Measurements from ENCODE around the gene OLFM1.

The OLFM1 gene

DNA sequence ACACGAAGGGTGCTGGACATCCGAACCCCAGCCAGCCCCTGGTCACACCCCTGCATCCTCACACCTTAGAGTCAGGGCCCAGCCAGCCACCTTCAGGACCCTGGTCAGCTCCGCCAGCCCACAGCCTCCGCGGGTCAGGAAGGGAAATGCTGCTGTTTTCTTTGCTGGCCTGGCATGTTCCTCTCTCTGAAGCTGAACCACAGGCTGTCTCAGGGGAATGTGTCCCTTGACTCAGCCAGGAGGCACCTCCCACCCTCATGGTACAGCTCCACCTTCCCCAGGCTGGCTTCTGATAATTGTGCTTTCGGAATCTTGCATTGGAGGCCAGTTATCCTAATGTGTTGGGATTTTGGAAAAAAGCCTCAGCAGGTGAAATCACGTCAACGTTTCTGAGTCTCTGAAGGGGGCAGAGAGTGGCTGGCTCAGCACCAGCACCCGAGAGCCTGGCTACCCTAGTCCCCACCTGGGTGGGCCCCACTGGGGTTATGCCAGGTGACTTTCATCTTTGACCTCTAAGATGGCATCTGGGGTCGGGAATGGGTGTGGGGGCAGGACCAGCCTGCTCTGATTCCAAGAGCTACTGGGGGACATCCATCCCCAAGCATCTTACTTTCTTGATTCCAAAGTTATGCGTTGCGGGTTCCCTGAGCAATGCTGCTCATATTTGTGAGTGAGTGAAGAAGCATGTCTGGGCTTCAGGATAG is 9.8 kb upstream of the OLFM1 start:
- DNase-seq = no peak
- Mint-ChIP-seq H3K4me3 (no peak overlapping the region), H3K27ac (no peak overlapping the region), H3K27me3 (peaks cover 30% of the 10 kb centered on the region), H3K36me3 (ENCODE audit: low read depth) (no peaks in the 10 kb centered on the region), H3K4me1 (no peaks in the 10 kb centered on the region), H3K9me3 (no peaks in the 10 kb centered on the region)
- no peak for ATAC-seq

DNA sequence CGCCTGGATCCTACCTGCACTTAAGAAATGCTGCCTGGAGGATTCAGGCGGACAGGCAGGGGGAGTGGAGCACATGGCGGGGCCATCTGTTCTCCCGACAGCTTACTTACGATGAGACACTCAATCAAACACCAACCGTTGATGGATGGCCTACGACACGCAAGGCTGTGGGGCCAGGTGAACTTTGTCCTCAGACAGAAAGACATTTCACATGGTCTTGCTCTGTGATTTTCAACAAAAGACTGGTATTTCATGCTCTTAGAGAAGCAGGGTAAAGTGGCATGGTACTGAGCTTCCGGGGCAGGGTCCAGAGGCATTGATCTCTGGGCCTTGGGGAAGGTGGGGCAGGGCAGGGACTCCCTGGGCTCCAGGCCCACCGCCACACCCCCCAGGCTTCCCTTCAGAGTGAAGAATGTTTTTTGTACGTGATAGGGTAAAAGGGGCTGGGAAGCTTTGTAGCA is 9.1 kb upstream of the OLFM1 start:
- H3K4me3 Mint-ChIP-seq = no peak overlapping the region
- no peaks in the 10 kb centered on the region for H3K4me1 Mint-ChIP-seq
- no peaks in the 10 kb centered on the region for H3K36me3 Mint-ChIP-seq (ENCODE audit: low read depth)
- peaks cover 30% of the 10 kb centered on the region for H3K27me3 Mint-ChIP-seq
- no peak for DNase-seq
- H3K27ac Mint-ChIP-seq = no peak overlapping the region
- no peaks in the 10 kb centered on the region for H3K9me3 Mint-ChIP-seq
- ATAC-seq = no peak

DNA sequence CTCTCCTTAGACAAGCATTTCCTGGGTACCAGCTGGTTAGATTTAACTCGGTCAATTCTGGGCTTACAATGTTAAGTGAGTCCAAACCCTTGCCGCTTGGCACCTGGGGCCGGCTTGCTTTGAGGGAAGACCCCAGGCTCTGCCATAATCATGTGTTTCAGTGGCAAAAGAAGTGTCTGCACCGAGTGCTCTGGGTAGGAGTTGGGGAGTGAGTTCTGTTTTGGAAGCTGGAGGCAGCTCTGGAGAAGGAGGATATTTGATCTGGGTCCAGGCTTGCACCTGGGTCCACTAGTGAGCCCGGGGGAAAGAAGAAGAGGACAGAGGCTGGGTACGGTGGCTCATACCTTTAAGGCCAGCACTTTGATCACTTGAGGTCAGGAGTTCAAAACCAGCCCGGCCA is 8.4 kb upstream of the OLFM1 start:
- ATAC-seq (no peak), DNase-seq (no peak)
- Mint-ChIP-seq H3K27ac (no peak overlapping the region), H3K4me3 (no peak overlapping the region), H3K4me1 (no peaks in the 10 kb centered on the region), H3K27me3 (peaks cover 26% of the 10 kb centered on the region), H3K36me3 (ENCODE audit: low read depth) (no peaks in the 10 kb centered on the region), H3K9me3 (no peaks in the 10 kb centered on the region)

DNA sequence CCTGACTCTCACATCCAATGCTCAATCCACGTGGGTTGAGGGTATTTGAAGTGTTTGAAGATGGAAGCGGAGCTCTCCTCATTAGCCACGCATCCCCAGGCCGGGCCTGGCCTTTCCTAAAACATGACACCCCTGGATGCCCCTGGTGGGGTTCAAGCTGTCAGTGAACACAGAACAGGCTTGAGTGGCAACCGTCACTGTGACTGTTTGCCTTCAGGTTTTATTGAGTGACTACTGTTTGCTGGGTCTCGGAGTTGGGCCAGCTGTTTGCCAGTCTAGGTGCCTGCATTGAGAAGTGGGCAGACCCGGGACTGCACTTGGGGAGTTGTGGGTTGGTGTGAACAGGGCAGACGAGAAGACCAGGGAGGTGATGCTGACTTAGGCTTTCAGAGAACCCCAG is 7.8 kb upstream of the OLFM1 start:
- no peak for ATAC-seq
- Mint-ChIP-seq H3K4me3 (no peak overlapping the region), H3K36me3 (ENCODE audit: low read depth) (no peaks in the 10 kb centered on the region), H3K9me3 (no peaks in the 10 kb centered on the region), H3K27me3 (peaks cover 27% of the 10 kb centered on the region), H3K4me1 (no peaks in the 10 kb centered on the region), H3K27ac (no peak overlapping the region)
- DNase-seq = no peak

DNA sequence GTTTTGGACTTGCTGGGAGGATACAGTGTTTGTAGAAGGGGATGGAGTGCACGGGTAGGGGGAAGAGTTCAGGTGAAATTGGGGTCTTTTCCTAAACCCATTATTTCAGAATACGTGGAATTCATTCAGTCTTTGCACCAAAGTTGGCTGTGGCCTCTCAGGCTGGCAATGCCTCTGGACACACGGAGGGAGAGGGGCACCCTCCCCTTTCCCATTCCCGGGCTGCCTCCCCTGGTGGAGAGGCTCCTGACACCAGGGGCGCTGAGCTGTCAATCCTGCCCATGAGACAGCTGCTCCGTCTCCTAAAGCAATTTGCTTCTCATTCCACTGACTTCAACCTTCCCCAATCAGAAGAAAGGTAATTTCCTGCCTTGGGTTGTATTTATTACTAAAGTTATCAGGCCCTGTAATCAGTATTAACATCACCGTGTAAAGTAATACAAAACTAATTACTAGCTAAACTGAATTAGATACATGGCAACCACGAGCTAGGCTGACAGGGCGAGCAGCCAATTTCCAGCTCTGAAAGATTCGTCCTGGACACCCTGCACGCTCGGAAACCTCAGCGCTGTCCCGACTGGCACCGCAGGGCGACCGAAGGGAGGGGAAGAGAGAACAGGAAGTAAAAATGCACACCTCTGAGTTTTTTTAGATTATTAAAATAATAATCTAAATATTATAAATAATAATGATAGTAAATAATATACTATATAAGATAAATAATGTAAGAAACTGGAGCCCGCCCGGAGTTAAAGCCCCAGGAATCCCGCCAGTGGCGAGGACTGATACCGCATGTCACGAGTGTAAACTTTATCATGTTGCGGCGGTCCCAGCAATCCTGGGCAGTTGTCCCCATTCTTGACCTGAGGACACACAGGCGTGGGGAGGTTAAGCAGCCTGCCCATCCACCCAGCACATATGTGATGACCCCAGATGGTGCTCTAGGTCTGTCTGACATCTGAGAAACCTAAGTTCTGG is 6.9 kb upstream of the OLFM1 start:
- Mint-ChIP-seq H3K27me3 (peaks cover 28% of the 10 kb centered on the region), H3K36me3 (ENCODE audit: low read depth) (no peaks in the 10 kb centered on the region), H3K27ac (no peak overlapping the region), H3K4me1 (no peaks in the 10 kb centered on the region), H3K9me3 (no peaks in the 10 kb centered on the region), H3K4me3 (no peak overlapping the region)
- DNase-seq (no peak), ATAC-seq (no peak)

DNA sequence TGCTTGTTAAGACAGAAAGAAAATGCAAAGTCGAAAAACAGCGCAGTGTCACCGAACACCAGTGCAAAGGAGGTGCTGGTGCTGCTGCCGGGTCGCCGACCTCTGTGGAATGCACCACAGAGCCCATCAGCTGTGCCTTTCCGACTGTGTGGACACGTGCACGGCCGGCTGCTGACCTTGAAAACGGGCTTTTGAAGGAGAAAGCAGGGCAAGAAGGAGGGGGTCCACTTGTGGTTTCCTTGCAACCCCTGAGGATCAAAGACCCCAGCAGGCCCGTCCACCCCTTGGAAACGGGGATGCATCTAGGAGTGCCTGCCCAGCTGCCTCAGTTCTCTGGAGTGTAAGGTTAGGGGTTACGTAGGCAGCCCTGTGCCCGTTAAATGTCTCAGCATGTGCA is 6.2 kb upstream of the OLFM1 start:
- Mint-ChIP-seq H3K27ac (no peak overlapping the region), H3K27me3 (peaks cover 31% of the 10 kb centered on the region), H3K4me3 (no peak overlapping the region), H3K4me1 (peaks cover 5% of the 10 kb centered on the region), H3K9me3 (no peaks in the 10 kb centered on the region), H3K36me3 (ENCODE audit: low read depth) (no peaks in the 10 kb centered on the region)
- ATAC-seq (no peak), DNase-seq (no peak)

DNA sequence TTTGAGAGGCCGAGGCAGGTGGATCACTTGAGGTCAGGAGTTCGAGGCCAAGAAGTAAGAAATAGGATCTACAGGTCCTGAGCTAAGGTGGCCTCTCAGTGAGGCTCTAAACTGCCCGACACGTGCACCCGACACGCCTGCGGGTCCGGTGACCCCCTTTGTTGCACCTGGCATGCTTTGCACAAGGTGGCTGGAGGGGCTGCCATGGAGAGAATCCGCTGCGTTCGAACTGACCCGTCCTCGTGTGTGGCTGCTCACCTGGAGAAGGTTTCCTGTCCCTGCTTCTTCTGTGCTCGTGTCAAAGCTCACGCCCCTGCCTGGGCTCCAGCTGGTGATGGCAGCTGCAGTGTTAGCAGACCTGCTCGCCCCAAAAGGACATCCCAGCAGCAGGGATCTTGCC is 5.7 kb upstream of the OLFM1 start:
- H3K27me3 Mint-ChIP-seq = peaks cover 31% of the 10 kb centered on the region
- DNase-seq (no peak), ATAC-seq (no peak)
- no peaks in the 10 kb centered on the region for H3K36me3 Mint-ChIP-seq (ENCODE audit: low read depth)
- H3K4me1 Mint-ChIP-seq = peaks cover 6% of the 10 kb centered on the region
- H3K4me3 Mint-ChIP-seq = no peak overlapping the region
- H3K27ac Mint-ChIP-seq = no peak overlapping the region
- H3K9me3 Mint-ChIP-seq = no peaks in the 10 kb centered on the region

DNA sequence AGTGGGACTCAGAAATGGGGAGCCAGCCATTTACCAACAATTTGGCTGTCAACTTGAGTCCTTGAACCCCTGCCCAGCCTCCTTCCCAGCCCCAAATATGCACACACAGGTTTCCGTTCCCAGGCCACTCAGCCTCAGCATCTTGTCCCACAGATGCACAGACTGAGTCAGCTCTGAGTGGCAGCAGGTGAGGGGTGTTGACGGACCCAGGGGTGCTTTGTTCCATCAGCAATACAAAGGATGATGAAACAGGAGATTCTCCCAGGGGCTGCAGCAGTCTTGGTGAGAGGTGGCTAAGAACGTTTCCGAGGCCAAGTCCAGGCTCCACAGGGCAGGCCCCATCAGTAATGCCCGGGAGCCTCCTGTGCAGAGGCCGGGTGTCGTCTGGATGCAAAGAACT is 4.9 kb upstream of the OLFM1 start:
- peaks cover 22% of the 10 kb centered on the region for H3K27me3 Mint-ChIP-seq
- H3K4me3 Mint-ChIP-seq = no peak overlapping the region
- DNase-seq (no peak), ATAC-seq (no peak)
- peaks cover 6% of the 10 kb centered on the region for H3K4me1 Mint-ChIP-seq
- H3K9me3 Mint-ChIP-seq = no peaks in the 10 kb centered on the region
- H3K27ac Mint-ChIP-seq = no peak overlapping the region
- no peaks in the 10 kb centered on the region for H3K36me3 Mint-ChIP-seq (ENCODE audit: low read depth)

DNA sequence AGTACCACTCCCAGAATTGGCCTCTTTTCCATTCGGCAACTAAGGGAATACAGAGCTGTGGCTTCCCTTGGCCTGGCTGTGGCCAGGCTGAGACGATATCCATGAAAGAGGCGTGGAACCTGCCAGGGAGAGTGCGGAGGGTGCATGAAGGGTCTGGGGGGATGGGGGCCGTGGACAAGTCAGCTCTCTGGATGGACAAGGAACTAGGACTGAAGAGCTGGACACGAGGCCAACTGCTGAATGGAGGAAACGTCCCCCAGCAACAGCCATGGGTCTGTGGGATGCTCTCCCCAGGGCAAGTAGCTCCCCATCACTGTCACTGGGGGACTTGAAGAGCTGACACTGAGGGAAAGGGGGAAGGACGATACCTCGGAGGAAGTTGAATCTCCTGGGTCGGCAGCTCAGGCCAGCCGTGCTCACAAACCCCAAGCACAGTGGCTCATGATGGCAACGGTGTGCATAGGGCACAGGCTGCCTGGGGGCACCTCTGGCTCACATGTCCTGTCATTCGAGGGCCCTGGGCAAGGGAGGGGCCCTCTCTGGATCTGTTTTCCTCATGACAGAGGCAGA is 4.1 kb upstream of the OLFM1 start:
- H3K4me1 Mint-ChIP-seq = peaks cover 6% of the 10 kb centered on the region
- no peak for DNase-seq
- ATAC-seq = no peak
- H3K27me3 Mint-ChIP-seq = peaks cover 20% of the 10 kb centered on the region
- H3K9me3 Mint-ChIP-seq = no peaks in the 10 kb centered on the region
- H3K36me3 Mint-ChIP-seq (ENCODE audit: low read depth) = no peaks in the 10 kb centered on the region
- H3K4me3 Mint-ChIP-seq = no peak overlapping the region
- no peak overlapping the region for H3K27ac Mint-ChIP-seq

DNA sequence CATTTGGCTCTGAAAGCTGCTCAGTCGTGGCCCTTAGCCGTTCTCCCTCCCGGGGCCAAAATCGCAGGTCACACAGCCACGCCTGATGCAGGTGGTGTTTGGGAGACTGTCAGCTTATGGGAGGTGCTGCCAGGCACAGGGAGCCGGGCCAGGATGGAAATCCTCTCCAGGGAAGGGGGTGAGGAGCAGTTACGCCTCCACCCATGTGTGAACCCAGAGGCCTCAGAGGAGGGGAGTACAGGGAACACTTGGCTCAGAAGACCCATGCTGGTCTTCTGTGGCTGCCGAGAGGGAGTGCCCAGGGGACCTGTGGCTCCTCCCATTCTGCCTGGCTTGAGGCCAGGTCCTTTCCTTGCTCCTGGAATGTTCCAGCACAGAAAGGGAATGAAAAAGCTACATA is 3.6 kb upstream of the OLFM1 start:
- DNase-seq = no peak
- H3K4me1 Mint-ChIP-seq = peaks cover 6% of the 10 kb centered on the region
- H3K27ac Mint-ChIP-seq = no peak overlapping the region
- H3K9me3 Mint-ChIP-seq = no peaks in the 10 kb centered on the region
- no peak for ATAC-seq
- H3K27me3 Mint-ChIP-seq = peaks cover 23% of the 10 kb centered on the region
- no peak overlapping the region for H3K4me3 Mint-ChIP-seq
- H3K36me3 Mint-ChIP-seq (ENCODE audit: low read depth) = no peaks in the 10 kb centered on the region

DNA sequence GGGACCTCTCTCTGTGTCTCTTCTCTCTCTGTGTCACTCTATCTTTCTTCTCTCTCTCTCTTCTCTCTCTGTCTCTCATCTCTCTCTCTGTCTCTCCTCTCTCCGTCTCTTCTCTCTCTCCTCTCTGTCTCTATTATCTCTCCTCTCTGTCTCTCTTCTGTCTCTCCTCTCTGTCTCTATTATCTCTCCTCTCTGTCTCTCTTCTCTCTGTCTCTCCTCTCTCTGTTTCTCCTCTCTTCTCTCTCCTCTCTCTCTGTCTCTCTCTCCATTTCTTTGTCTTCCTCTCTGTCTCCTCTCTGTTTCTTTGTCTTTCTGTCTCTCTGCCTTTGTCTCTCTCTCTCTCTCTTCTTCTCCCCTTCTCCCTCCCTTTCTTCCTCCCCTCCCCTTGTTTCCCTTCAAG is 3.2 kb upstream of the OLFM1 start:
- peaks cover 6% of the 10 kb centered on the region for H3K4me1 Mint-ChIP-seq
- H3K27ac Mint-ChIP-seq = no peak overlapping the region
- no peak overlapping the region for H3K4me3 Mint-ChIP-seq
- H3K36me3 Mint-ChIP-seq (ENCODE audit: low read depth) = no peaks in the 10 kb centered on the region
- DNase-seq (no peak), ATAC-seq (no peak)
- no peaks in the 10 kb centered on the region for H3K9me3 Mint-ChIP-seq
- peaks cover 27% of the 10 kb centered on the region for H3K27me3 Mint-ChIP-seq

DNA sequence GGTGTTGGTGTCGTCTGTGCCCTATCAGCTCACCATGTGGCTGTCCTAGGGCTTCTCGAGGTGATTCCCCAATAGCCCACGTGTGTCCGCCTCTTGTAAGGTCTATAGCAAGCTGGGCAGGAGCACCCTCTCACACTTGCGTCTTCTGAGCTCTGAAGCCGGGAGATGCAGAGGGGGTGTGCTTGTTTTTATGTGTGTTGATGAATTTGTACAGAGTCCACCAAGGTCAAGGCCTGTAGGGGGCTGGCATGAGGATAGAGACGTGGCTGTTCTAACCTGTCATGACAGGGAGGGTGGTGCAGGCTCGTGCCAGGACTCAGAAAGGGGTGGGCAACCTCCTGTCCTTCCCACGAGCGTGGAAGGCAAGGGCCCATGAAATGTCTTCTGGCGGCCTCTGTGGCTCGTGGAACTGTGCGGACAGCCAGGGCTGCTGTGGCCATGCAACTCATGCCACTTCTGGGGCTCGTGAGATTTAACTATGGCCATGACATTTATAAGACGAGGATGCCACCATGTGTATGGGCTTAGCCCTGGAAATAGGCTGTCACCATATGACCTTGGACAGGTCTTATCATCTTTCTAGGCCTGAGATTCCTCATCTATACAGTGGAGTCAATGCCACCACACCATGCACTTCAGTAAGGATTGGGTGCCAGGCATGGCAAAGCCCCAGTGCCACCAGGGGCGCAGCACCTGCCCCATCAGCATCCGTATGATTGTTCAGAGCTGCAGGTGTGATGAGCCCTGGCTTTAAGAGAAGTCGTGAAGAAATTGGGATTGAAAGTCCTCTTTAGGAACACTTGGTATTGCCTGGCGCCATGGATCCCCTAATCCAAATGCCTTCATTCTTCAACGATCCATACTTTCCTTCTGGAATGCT is 2.3 kb upstream of the OLFM1 start:
- Mint-ChIP-seq H3K27me3 (peaks cover 35% of the 10 kb centered on the region), H3K36me3 (ENCODE audit: low read depth) (no peaks in the 10 kb centered on the region), H3K9me3 (no peaks in the 10 kb centered on the region), H3K27ac (no peak overlapping the region), H3K4me1 (peaks cover 6% of the 10 kb centered on the region), H3K4me3 (no peak overlapping the region)
- DNase-seq (no peak), ATAC-seq (no peak)

DNA sequence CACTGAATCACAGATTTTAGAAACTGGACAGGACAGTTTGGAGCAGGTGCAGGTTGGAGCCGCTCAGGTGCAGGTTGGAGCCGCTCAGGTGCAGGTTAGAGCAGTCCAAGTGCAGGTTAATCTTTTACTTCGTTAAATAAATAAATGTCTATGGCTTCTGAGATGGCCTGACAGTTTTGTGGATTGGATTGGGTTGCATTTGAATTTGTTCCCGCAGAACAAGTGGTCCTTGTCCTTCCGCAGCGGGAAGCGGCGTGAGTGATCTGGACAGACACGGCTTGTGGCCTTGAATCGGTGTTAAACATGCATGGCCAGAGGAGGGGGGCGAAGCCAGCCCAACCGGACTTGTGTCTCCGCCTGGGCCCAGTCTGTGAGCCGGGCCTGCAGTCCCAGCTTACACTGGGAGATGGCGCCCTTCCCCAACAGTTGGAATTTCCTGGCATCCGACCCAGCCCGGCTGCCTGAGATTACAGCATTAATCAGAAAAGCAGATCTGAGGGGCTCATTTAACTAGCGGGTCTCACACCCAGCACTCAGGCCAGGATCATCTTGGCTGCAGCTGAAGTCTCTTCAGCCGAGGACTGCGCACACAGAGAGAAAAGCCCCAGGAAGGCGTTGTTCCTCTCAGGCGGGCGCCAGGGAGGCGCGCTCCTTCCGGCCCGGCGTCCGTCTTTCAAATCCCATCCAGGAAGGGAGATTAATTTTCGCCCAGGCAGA is 1.5 kb upstream of the OLFM1 start:
- Mint-ChIP-seq H3K27me3 (peaks cover 42% of the 10 kb centered on the region), H3K9me3 (no peaks in the 10 kb centered on the region), H3K36me3 (ENCODE audit: low read depth) (no peaks in the 10 kb centered on the region), H3K27ac (no peak overlapping the region), H3K4me1 (peaks cover 6% of the 10 kb centered on the region), H3K4me3 (peak overlapping the region; percentile 17)
- peak; percentile 68 for DNase-seq
- ATAC-seq = peak; percentile 33
